H1 (cell line): ENCODE data around the gene SAMD9L. TPM values are rescaled to one million over a fixed set of nuclear protein-coding genes. Genes with fewer than 3 reads are reported as not detected.

ENCODE experiments used
- ATF3 ChIP-seq: IDR thresholded peaks from 2 replicates; pipeline ENCODE4 v1.6.1; 2011; ENCODE audit warnings: low read depth, mild to moderate bottlenecking, low read length; ENCODE audit not compliant: insufficient read depth
- CTCF ChIP-seq, 3 experiments: IDR thresholded peaks; 1 replicate in 2 of 3; 2 replicates in 1 of 3; pipeline versions ENCODE4 v1.5.1 to v1.6.1; 2011; ENCODE audit warnings: low read length in 3 of 3, mild to moderate bottlenecking in 3 of 3, inconsistent platforms in 2 of 3, low read depth in 1 of 3, moderate library complexity in 1 of 3; ENCODE audit not compliant: insufficient read depth in 1 of 3; ENCODE audit errors: control extremely low read depth in 1 of 3
- GABPA ChIP-seq: IDR thresholded peaks from 2 replicates; pipeline ENCODE4 v1.6.1; 2011; ENCODE audit warnings: mild to moderate bottlenecking, low read length, moderate library complexity, borderline replicate concordance; ENCODE audit not compliant: insufficient read depth
- HDAC2 ChIP-seq, 2 experiments: fragments of 300-600 bp in 1 of 2; sonication (generic) in 1 of 2; IDR thresholded peaks; 2 replicates each; pipeline ENCODE4 v1.6.1; 2011 to 2012; ENCODE audit warnings: low read depth in 2 of 2, low read length in 2 of 2, mild to moderate bottlenecking in 2 of 2, moderate library complexity in 2 of 2, borderline replicate concordance in 1 of 2, inconsistent platforms in 1 of 2
- polyA plus RNA-seq, 7 experiments: library from polyadenylated mRNA; depleted of rRNA in 3 of 7; stranded (reverse) in 5 of 7; unstranded in 2 of 7; fragments of >200 nt in 5 of 7; fragments of 200-250 nt in 2 of 7; gene quantifications; 1 replicate in 5 of 7; 2 replicates in 1 of 7; 4 replicates in 1 of 7; pipeline versions ENCODE4 v1.2.1 to v1.2.3, GENCODE V29; 2011 to 2013; ENCODE audit warnings: missing spikeins in 2 of 7, mixed read lengths in 2 of 7
- total RNA-seq: library from RNA; stranded (reverse); fragmentation: NEBNext Ultra II Directional; extraction: Animal tissue kit (Norgen Biotek cat#: 25700); gene quantifications from 2 replicates; pipeline ENCODE4 v1.2.1, GENCODE V29; 2021

SAMD9L gene
- total and polyA plus RNA-seq, 2 of the 8 experiments (the other 6 are each of a cell fraction or from before 2014, with no cell fraction given) = not detected

GRCh38 chr7:93161181-93161762 lies 13.1 kb upstream of the SAMD9L start (continued):
- TF ChIP-seq ATF3 (no peak), HDAC2 (IDR thresholded peaks at IDR 0.05; ENCODE audit: borderline replicate concordance in 1 of 2, low read depth in 2 of 2, low read length in 2 of 2) (no peak), CTCF (IDR thresholded peaks at IDR 0.05; ENCODE audit: control extremely low read depth in 1 of 3, insufficient read depth in 1 of 3, low read depth in 1 of 3, low read length in 3 of 3) (no peak), GABPA (no peak)
